ENCODE data around the gene SERPINA1.
A peak's percentile ranks its signal among the peaks of the same experiment; 100 is the strongest.
"Not testable (repeated sequence)": the region's sequence is repeated elsewhere in the genome, so short reads cannot be mapped to it uniquely, and the experiment has no call there.

Gene SERPINA1
- 0 to 0.26 (median 0.03) reads per million in 9 experiments for total RNA-seq

- Mint-ChIP-seq H3K4me3 (no peak within 1 kb of the TSS), H3K27ac (no peak within 1 kb of the TSS), H3K9me3 (no peaks in the 10 kb centered on the region), H3K36me3 (ENCODE audit: insufficient read depth) (no peaks in the 10 kb centered on the region), H3K4me1 (ENCODE audit: low read depth in 2 of 2) (peaks cover 0 to 6% of the 10 kb centered on the region in 2 donors), H3K27me3 (peaks cover 13 to 21% of the 10 kb centered on the region in 2 donors)
- ATAC-seq (replicated peaks) (no peak), DNase-seq (no peak)
These were observed at the start of gene SERPINA1 for GRCh38 chr14:94388384-94389103. SERPINA1 (minus strand) TSS chr14:94388602; CDS start chr14:94383237, 5,365 bp downstream.

- Mint-ChIP-seq H3K9me3 (no peaks in the 10 kb centered on the region), H3K4me3 (no peak overlapping the region), H3K27me3 (peaks cover 23% of the 10 kb centered on the region in 2 donors), H3K4me1 (ENCODE audit: low read depth in 2 of 2) (no peaks in the 10 kb centered on the region), H3K36me3 (ENCODE audit: insufficient read depth) (no peaks in the 10 kb centered on the region), H3K27ac (no peak overlapping the region)
- ATAC-seq (replicated peaks), result no peak
- no peak for DNase-seq
These were observed 40.2 kb upstream of the SERPINA1 start for GRCh38 chr14:94428610-94429009.

GRCh38 chr14:94427016-94427613 is 38.7 kb upstream of the SERPINA1 start:
- H3K27me3 Mint-ChIP-seq, result peaks cover 33 to 37% of the 10 kb centered on the region in 2 donors
- no peak overlapping the region for H3K4me3 Mint-ChIP-seq
- ATAC-seq (replicated peaks) (no peak), DNase-seq (no peak)
- no peaks in the 10 kb centered on the region for H3K4me1 Mint-ChIP-seq (ENCODE audit: low read depth in 2 of 2)
- no peak overlapping the region for H3K27ac Mint-ChIP-seq
- H3K9me3 Mint-ChIP-seq, result no peaks in the 10 kb centered on the region
- H3K36me3 Mint-ChIP-seq (ENCODE audit: insufficient read depth), result no peaks in the 10 kb centered on the region

- H3K27ac Mint-ChIP-seq, result no peak overlapping the region
- no peak for ATAC-seq (replicated peaks)
These were observed 38.1 kb upstream of the SERPINA1 start for GRCh38 chr14:94426526-94426925.

GRCh38 chr14:94424371-94424770 is 36.0 kb upstream of the SERPINA1 start:
- no peak for ATAC-seq (replicated peaks)
- Mint-ChIP-seq H3K36me3 (ENCODE audit: insufficient read depth) (no peaks in the 10 kb centered on the region), H3K9me3 (no peaks in the 10 kb centered on the region), H3K27me3 (peaks cover 33 to 48% of the 10 kb centered on the region in 2 donors), H3K4me3 (no peak overlapping the region), H3K4me1 (ENCODE audit: low read depth in 2 of 2) (no peaks in the 10 kb centered on the region), H3K27ac (no peak overlapping the region)
- no peak for DNase-seq

More at GRCh38 chr14:94426526-94426925, 38.1 kb upstream of the SERPINA1 start:
- no peak for DNase-seq
- Mint-ChIP-seq H3K36me3 (ENCODE audit: insufficient read depth) (no peaks in the 10 kb centered on the region), H3K4me3 (no peak overlapping the region), H3K27me3 (peaks cover 33 to 41% of the 10 kb centered on the region in 2 donors), H3K4me1 (ENCODE audit: low read depth in 2 of 2) (no peaks in the 10 kb centered on the region), H3K9me3 (no peaks in the 10 kb centered on the region)

GRCh38 chr14:94423453-94424056 is 35.2 kb upstream of the SERPINA1 start:
- ATAC-seq (replicated peaks) (no peak), DNase-seq (peak in 1 of 3 experiments; percentile 9)
- Mint-ChIP-seq H3K27ac (no peak overlapping the region), H3K4me1 (ENCODE audit: low read depth in 2 of 2) (no peaks in the 10 kb centered on the region), H3K27me3 (peaks cover 30 to 49% of the 10 kb centered on the region in 2 donors), H3K9me3 (no peaks in the 10 kb centered on the region), H3K4me3 (no peak overlapping the region), H3K36me3 (ENCODE audit: insufficient read depth) (no peaks in the 10 kb centered on the region)

- DNase-seq, result no peak
- no peaks in the 10 kb centered on the region for H3K4me1 Mint-ChIP-seq (ENCODE audit: low read depth in 2 of 2)
- ATAC-seq (replicated peaks), result no peak
- peaks cover 30 to 61% of the 10 kb centered on the region in 2 donors for H3K27me3 Mint-ChIP-seq
- H3K36me3 Mint-ChIP-seq (ENCODE audit: insufficient read depth), result no peaks in the 10 kb centered on the region
- H3K27ac Mint-ChIP-seq, result no peak overlapping the region
- H3K4me3 Mint-ChIP-seq, result no peak overlapping the region
- H3K9me3 Mint-ChIP-seq, result peaks cover 0 to under 1% of the 10 kb centered on the region in 2 donors
These were observed 32.9 kb upstream of the SERPINA1 start for GRCh38 chr14:94421316-94421715.

GRCh38 chr14:94417497-94418205 is 29.2 kb upstream of the SERPINA1 start:
- H3K27ac Mint-ChIP-seq; ATAC-seq (replicated peaks); H3K36me3 Mint-ChIP-seq (ENCODE audit: insufficient read depth); H3K4me1 Mint-ChIP-seq (ENCODE audit: low read depth in 2 of 2); H3K4me3 Mint-ChIP-seq; H3K9me3 Mint-ChIP-seq; DNase-seq: not testable (repeated sequence)
- peaks cover 15 to 50% of the 10 kb centered on the region in 2 donors for H3K27me3 Mint-ChIP-seq

- peaks cover 0 to 8% of the 10 kb centered on the region in 2 donors for H3K9me3 Mint-ChIP-seq
- H3K27ac Mint-ChIP-seq, result no peak overlapping the region
- no peaks in the 10 kb centered on the region for H3K4me1 Mint-ChIP-seq (ENCODE audit: low read depth in 2 of 2)
- no peak for DNase-seq
- no peak for ATAC-seq (replicated peaks)
- peaks cover 34 to 42% of the 10 kb centered on the region in 2 donors for H3K27me3 Mint-ChIP-seq
- no peak overlapping the region for H3K4me3 Mint-ChIP-seq
- H3K36me3 Mint-ChIP-seq (ENCODE audit: insufficient read depth), result no peaks in the 10 kb centered on the region
These were observed 24.6 kb upstream of the SERPINA1 start for GRCh38 chr14:94412671-94413638.

- no peak for DNase-seq
- Mint-ChIP-seq H3K4me3 (no peak overlapping the region), H3K36me3 (ENCODE audit: insufficient read depth) (no peaks in the 10 kb centered on the region), H3K27me3 (peaks cover 34 to 39% of the 10 kb centered on the region in 2 donors), H3K4me1 (ENCODE audit: low read depth in 2 of 2) (no peaks in the 10 kb centered on the region), H3K27ac (no peak overlapping the region), H3K9me3 (peaks cover 0 to 10% of the 10 kb centered on the region in 2 donors)
- ATAC-seq (replicated peaks), result no peak
These were observed 23.2 kb upstream of the SERPINA1 start for GRCh38 chr14:94411638-94412037.

GRCh38 chr14:94409430-94409829 is 21.0 kb upstream of the SERPINA1 start:
- H3K4me1 Mint-ChIP-seq (ENCODE audit: low read depth in 2 of 2); H3K36me3 Mint-ChIP-seq (ENCODE audit: insufficient read depth); H3K27ac Mint-ChIP-seq; H3K4me3 Mint-ChIP-seq; ATAC-seq (replicated peaks); H3K9me3 Mint-ChIP-seq; DNase-seq: not testable (repeated sequence)
- H3K27me3 Mint-ChIP-seq, result peaks cover 22 to 24% of the 10 kb centered on the region in 2 donors

- H3K4me1 Mint-ChIP-seq (ENCODE audit: low read depth in 2 of 2), result no peaks in the 10 kb centered on the region
- H3K36me3 Mint-ChIP-seq (ENCODE audit: insufficient read depth), result no peaks in the 10 kb centered on the region
- ATAC-seq (replicated peaks), result no peak
- no peak overlapping the region for H3K27ac Mint-ChIP-seq
- H3K4me3 Mint-ChIP-seq, result no peak overlapping the region
- H3K27me3 Mint-ChIP-seq, result peaks cover 22 to 24% of the 10 kb centered on the region in 2 donors
- no peak for DNase-seq
- H3K9me3 Mint-ChIP-seq, result peaks cover 0 to 6% of the 10 kb centered on the region in 2 donors
These were observed 20.2 kb upstream of the SERPINA1 start for GRCh38 chr14:94408546-94409095.

Data from effector memory CD8-positive, alpha-beta T cell (primary cell).